GM12878 (cell line): ENCODE results near the gene PLXNC1. TPM values are rescaled to one million over a fixed set of nuclear protein-coding genes. Genes with fewer than 3 reads are reported as not detected.

ENCODE experiments used
- ASH2L ChIP-seq: fragments of 300-600, 200-600 bp; sonication (generic); IDR thresholded peaks from 2 replicates; pipeline ENCODE4 v1.6.1; 2017; ENCODE audit warnings: low read depth, mild to moderate bottlenecking, borderline replicate concordance
- ATF7 ChIP-seq: fragments of 450-650 bp; IDR thresholded peaks from 2 replicates; pipeline ENCODE4 v1.6.1; 2016; ENCODE audit warnings: low read depth, mild to moderate bottlenecking
- BHLHE40 ChIP-seq, 2 experiments: fragments of 450-650 bp in 1 of 2; IDR thresholded peaks; 2 replicates each; pipeline ENCODE4 v1.6.1; 2011 to 2017; ENCODE audit warnings: low read depth in 2 of 2, borderline replicate concordance in 1 of 2, improper control_type of control experiment in 1 of 2, low read length in 1 of 2, mild to moderate bottlenecking in 1 of 2
- BMI1 ChIP-seq: fragments of 450-650 bp; IDR thresholded peaks from 2 replicates; pipeline ENCODE4 v1.6.1; 2016; ENCODE audit warnings: mild to moderate bottlenecking, moderate library complexity, borderline replicate concordance
- BRCA1 ChIP-seq: IDR thresholded peaks from 2 replicates; pipeline ENCODE4 v1.6.1; 2011; ENCODE audit warnings: low read depth, low read length, improper control_type of control experiment
- CEBPZ ChIP-seq: fragments of 150-350 bp; IDR thresholded peaks from 2 replicates; pipeline ENCODE4 v1.6.1; 2016; ENCODE audit warnings: low read depth, low read length
- CREM ChIP-seq: IDR thresholded peaks from 2 replicates; pipeline ENCODE4 v1.6.1; 2014; ENCODE audit warnings: antibody characterized with exemption, low read depth
- EGR1 ChIP-seq, 2 experiments: IDR thresholded peaks; 1 replicate in 1 of 2; 2 replicates in 1 of 2; pipeline ENCODE4 v1.6.1; 2011 to 2012; ENCODE audit warnings: low read depth in 2 of 2, low read length in 2 of 2, borderline replicate concordance in 1 of 2, mild to moderate bottlenecking in 1 of 2, moderate library complexity in 1 of 2
- KAT2A ChIP-seq: conservative IDR thresholded peaks from 2 replicates; pipeline ENCODE4 v1.6.1; 2011; ENCODE audit warnings: low read depth, low read length; ENCODE audit not compliant: control insufficient read depth
- MAX ChIP-seq: IDR thresholded peaks from 2 replicates; pipeline ENCODE4 v1.6.1; 2012; ENCODE audit warnings: low read depth, low read length, improper control_type of control experiment
- MEF2A ChIP-seq: IDR thresholded peaks from 2 replicates; pipeline ENCODE4 v1.6.1; 2011; ENCODE audit warnings: low read depth, mild to moderate bottlenecking, low read length, moderate library complexity; ENCODE audit not compliant: insufficient read depth
- MTA3 ChIP-seq: IDR thresholded peaks from 2 replicates; pipeline ENCODE4 v1.6.1; 2012; ENCODE audit warnings: low read length, inconsistent platforms, borderline replicate concordance
- MXI1 ChIP-seq: fragments of 150-350 bp; IDR thresholded peaks from 2 replicates; pipeline ENCODE4 v1.6.1; 2011; ENCODE audit warnings: low read depth, mild to moderate bottlenecking, inconsistent platforms, low read length, improper control_type of control experiment
- NFXL1 ChIP-seq: fragments of 450-650 bp; IDR thresholded peaks from 2 replicates; pipeline ENCODE4 v1.6.1; 2017; ENCODE audit warnings: antibody characterized with exemption, mild to moderate bottlenecking, borderline replicate concordance
- NR2C1 ChIP-seq: fragments of 450-650 bp; IDR thresholded peaks from 2 replicates; pipeline ENCODE4 v1.6.1; 2017; ENCODE audit warnings: antibody characterized with exemption, mild to moderate bottlenecking, moderate library complexity
- SREBF1 ChIP-seq: IDR thresholded peaks from 2 replicates; pipeline ENCODE4 v1.6.1; 2012; ENCODE audit warnings: mild to moderate bottlenecking, low read length
- TBL1XR1 ChIP-seq: IDR thresholded peaks from 2 replicates; pipeline ENCODE4 v1.6.1; 2012; ENCODE audit warnings: low read depth, low read length, improper control_type of control experiment
- ZBTB33 ChIP-seq: fragments of 450-650 bp; IDR thresholded peaks from 2 replicates; pipeline ENCODE4 v1.6.1; 2017; ENCODE audit warnings: mild to moderate bottlenecking
- ZNF24 ChIP-seq: fragments of 450-650 bp; IDR thresholded peaks from 2 replicates; pipeline ENCODE4 v1.6.1; 2017; ENCODE audit warnings: antibody characterized with exemption, mild to moderate bottlenecking
- polyA plus RNA-seq, 11 experiments: library from polyadenylated mRNA; depleted of rRNA in 4 of 11; unstranded in 6 of 11; stranded (reverse) in 5 of 11; fragments of >200 nt; fragmentation: Nextera tagmentation in 4 of 11; fragmentation: Illumina TruSeq in 1 of 11; extraction: Ambion mirVana in 4 of 11; extraction: Trizol in 1 of 11; gene quantifications; 1 replicate in 1 of 11; 2 replicates in 10 of 11; pipeline versions ENCODE4 v1.2.1 to v1.2.3, GENCODE V29; 2011 to 2016; ENCODE audit warnings: inconsistent platforms in 2 of 11, missing spikeins in 2 of 11, low read depth in 1 of 11
- total RNA-seq, 4 experiments: library from RNA; depleted of rRNA in 3 of 4; stranded (reverse); fragments of >200 nt in 3 of 4; fragmentation: Illumina TruSeq in 1 of 4; extraction: Trizol in 1 of 4; gene quantifications; 2 replicates each; pipeline versions ENCODE4 v1.2.1 to v1.2.3, GENCODE V29; 2013 to 2021
- TF ChIP-seq, protein P1 (sequence below): fragments of 450-650 bp; IDR thresholded peaks from 2 replicates; pipeline ENCODE4 v1.6.1; 2016; ENCODE audit warnings: mild to moderate bottlenecking

The PLXNC1 gene
- total and polyA plus RNA-seq, 10 of the 15 experiments (the other 5 are each of a cell fraction or from before 2014, with no cell fraction given) = 5.2 to 41.2 (median 24.6) TPM

- no peak for TF ChIP-seq SREBF1
- TF ChIP-seq, protein P1, sequence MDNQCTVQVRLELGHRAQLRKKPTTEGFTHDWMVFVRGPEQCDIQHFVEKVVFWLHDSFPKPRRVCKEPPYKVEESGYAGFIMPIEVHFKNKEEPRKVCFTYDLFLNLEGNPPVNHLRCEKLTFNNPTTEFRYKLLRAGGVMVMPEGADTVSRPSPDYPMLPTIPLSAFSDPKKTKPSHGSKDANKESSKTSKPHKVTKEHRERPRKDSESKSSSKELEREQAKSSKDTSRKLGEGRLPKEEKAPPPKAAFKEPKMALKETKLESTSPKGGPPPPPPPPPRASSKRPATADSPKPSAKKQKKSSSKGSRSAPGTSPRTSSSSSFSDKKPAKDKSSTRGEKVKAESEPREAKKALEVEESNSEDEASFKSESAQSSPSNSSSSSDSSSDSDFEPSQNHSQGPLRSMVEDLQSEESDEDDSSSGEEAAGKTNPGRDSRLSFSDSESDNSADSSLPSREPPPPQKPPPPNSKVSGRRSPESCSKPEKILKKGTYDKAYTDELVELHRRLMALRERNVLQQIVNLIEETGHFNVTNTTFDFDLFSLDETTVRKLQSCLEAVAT = no peak
- TF ChIP-seq MAX = no peak
- TF ChIP-seq CEBPZ = no peak
- TF ChIP-seq ZBTB33 = no peak
- no peak for TF ChIP-seq ATF7
- TF ChIP-seq BHLHE40 (IDR thresholded peaks at IDR 0.05; ENCODE audit: borderline replicate concordance in 1 of 2, low read depth in 2 of 2, low read length in 1 of 2) = no peak; a peak in 1 of 4 replicates
- no peak for TF ChIP-seq BMI1
- no peak for TF ChIP-seq BRCA1
- TF ChIP-seq ZNF24 = no peak
- no peak for TF ChIP-seq MXI1
- TF ChIP-seq NFXL1 = no peak
- no peak for TF ChIP-seq MEF2A
- no peak for TF ChIP-seq NR2C1
- TF ChIP-seq ASH2L = no peak
- TF ChIP-seq EGR1 (IDR thresholded peaks at IDR 0.05; ENCODE audit: borderline replicate concordance in 1 of 2, low read depth in 2 of 2, low read length in 2 of 2) = no peak
- TF ChIP-seq CREM = peak; percentile 64; the same call in 1 of the 2 replicates
- TF ChIP-seq MTA3 = no peak
- TF ChIP-seq TBL1XR1 = no peak
- TF ChIP-seq KAT2A = no peak
Observed at GRCh38 chr12:94101738-94102660, 46.4 kb upstream of the PLXNC1 start (continued).
